HG03521 (cell line): ENCODE data around the gene RABGGTA.

Source experiments
- ATAC-seq: cut with Tn5 transposase; IDR thresholded peaks from one replicate; pipeline ENCODE4 v1.9.1; 2021; ENCODE audit warnings: mild to moderate bottlenecking, moderate library complexity; ENCODE audit not compliant: unreplicated experiment

Gene RABGGTA

GRCh38 chr14:24261969-24262327 lies 9.4 kb downstream of the RABGGTA start:
- no peak for ATAC-seq

DNA sequence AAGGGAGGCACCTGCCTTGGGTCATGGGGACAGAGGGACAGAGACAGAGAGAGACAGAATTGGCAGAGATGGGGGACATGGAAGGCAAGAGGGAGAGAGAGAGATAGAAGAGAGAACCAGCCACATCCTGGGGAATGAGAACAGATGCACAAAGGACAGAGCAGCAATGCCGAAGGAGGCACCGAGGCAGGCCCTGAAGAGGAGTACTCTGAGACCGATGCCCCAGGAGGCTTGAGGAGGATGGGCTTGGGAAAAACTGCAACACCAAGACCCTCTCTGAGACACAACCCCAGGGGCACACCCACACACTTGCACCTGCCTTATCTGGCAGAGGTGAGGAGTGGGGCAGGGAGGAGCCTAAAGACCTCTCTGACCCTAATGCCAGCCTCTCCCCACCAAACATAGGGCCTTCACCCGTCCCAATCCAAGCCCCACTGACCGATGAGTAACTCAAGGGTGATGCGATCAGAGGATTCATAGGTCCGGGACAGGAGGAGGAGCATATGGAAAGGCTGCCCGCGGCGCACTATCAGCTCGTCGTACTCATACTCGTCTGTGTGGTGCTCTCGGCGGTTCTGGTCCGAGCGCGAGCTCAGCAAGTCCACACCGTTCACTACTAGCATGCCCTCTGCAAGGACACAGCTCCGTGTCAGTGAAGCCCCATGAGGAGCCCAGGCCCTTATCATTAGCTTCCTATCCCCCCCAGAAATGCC lies 10.0 kb downstream of the RABGGTA start:
- ATAC-seq: no peak

- ATAC-seq: no peak
Measured at GRCh38 chr14:24260780-24261157, 10.6 kb downstream of the RABGGTA start.

- ATAC-seq: no peak
Measured at GRCh38 chr14:24260026-24260779, 11.2 kb downstream of the RABGGTA start.

DNA sequence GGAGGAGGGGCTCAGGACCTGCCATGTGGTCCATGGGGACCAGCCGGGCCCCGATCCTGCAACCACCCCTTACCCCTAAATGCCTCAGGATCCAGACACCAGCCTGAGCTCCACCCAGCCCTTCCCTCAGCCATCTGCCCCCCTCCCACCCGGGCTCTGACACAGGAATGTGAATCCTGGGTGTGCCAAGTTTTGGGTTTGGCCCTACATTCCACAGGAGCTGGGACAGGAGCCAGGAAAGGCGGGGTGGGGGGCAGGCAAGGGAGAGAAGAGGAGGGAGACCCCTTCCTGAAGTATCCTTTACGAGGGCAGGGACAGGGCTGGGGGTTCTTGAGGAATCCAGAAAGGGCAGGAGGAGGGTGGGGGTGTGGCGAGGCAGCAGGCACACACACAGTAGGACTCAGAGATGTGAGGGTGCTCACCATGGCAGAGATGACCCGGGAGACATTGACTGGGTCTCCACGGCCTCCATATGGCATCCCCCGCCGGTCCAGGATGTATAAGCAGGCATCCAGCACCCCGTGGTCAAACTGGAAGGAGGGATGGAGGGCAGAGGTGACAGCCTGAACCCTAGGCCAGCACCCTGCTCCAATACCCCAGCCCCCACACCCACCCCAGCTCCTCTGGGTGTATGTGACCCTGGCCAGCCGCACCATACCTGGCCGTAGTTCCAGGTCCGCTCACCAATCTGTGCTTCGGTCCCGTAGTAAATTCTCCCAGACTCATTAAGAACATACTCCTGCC lies 11.9 kb downstream of the RABGGTA start:
- ATAC-seq: no peak

DNA sequence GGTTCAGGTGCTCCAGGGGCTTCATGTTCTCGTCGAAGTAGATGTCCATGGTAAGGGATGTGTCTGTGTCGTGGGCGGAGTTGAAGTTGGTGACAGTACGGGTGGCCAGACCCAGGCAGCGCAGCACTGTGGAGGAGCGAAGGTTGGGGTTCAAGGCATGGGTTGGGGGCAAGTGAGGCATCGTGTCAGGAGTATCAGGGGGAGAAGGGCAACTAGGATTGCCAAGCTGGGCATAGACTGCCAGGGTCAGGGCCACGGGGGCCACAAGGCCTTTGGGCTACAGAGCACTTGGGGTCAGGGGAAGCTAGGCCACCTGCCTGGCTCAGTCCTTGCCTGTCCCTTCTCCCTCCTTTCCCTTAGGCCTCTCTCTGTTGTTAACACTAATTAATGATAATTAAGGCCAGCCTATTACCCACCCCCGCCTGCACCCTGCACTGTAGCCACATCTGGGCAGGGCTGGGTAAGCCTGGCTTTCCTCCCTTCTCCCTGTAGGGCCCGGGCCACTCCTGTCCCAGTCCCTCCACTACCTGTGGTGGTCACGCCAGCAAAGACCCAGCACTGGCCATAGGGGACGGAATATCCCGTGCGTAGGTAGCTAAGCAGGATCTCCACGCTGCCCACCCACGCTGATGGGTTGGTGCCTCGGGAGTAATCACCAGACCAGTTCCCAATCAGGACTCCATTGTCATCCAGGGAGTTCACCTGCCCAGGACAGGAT lies 12.7 kb downstream of the RABGGTA start:
- ATAC-seq: no peak

DNA sequence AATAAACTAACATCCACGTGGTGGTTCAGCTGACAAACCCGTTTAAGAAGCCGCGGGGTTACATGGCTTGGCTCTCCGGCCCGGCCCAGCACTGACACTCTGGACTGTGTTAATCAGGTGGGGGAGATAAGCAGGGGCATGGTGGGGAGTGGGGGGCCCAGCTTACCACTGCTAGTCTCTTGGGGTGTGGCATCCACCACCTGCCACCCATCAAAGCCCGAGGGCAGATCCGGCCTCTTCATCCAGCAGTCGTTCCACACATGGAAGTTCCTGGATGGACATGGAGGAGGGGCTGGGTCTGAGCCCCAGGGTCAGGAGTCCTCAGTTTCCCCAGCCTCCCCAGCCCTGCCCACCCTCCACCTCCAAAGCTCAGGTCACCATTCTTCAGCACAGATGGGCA lies 13.3 kb downstream of the RABGGTA start:
- no peak for ATAC-seq

DNA sequence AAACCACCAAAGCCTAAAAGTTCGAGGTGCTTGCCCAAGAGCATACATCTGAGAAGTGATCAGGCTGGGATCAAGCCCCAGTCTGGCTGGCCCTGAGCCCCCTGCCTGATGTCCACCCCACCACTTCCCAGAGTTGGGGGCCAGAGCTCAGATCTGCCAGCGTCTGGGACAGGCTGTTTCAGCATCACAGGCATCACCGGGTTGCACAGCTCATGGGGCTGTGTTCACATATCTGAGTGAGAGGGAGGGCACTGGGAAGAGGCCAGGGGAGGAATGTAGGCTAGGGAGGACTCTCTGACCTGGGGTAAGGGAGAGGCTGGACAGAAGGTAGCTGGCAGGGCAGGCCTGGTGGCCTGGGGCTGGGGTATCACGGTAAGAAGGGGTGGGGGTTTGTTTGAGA lies 14.4 kb downstream of the RABGGTA start:
- ATAC-seq: no peak

DNA sequence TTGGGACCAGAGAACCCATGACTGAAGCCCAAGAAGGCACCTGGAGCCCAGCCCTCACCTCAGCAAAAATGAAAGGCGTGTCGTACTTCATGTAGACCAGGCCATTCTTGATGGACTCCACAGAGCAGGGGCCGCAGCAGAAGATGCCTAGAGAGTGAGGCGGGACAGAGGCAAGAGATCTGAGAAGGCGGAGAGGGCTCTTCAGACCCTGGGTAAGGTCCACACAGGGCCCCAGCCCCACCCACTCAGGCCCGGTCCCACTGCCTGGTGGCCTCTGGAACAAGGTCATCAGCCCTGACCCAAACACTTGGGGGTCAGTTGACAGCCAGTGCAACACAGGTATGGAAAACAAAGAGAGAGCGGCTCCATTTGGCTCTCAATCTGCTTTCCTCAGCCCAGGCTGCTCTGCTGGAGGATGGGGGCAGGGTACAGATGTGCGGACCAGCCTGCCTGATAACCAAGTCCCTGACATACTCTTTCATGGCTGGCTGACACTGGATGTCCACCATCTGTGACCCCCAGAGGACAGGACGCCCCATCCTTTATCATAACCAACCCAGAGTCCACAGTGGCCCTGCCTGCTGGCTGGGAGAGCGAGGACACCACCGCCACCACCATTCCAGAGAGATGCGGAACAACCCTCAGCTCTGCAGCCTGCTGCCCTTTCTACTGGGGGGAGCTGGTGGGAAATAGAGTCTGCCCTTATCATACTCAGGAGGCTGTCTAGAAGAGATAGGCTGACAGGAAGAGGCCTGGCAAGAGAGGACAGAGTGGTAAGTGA lies 15.3 kb downstream of the RABGGTA start:
- ATAC-seq: no peak

- no peak for ATAC-seq
Measured at GRCh38 chr14:24255438-24255837, 16.0 kb downstream of the RABGGTA start.

DNA sequence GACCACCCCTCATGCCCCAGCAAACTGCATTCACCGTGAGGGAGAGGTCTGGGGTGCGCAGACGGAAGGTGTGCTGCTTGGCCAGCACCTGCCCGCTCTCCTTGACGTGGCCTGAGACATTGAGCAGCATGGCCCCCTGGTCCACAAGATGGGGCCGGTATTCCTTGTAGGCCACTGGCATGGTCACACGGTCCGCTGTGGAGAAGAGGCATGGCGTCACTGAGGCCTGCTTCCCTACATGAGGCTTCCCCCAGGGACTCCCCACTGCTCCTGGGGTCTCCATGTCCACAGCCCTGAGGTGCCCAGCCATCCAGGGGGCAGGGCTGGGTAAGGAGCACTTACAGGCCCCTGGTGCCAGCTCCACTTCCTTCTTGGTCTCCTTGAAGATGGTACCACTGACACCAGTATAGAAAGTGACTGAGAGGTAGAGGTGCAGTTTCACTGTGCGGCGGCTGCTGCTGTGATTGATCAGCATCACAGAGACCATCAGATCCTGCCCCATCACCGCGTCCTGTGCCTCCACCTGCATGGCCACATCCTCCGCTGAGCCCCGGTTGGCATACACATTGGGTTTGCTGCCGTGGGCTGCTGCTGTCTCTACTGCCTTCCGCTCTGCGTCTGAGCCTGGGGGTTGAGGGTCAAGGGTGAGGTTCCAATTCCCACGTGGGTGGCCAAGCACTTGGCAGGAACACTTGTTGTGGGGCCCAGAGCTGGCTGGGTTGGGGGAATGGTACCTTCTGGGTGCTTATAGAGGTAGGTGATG lies 16.6 kb downstream of the RABGGTA start:
- no peak for ATAC-seq

DNA sequence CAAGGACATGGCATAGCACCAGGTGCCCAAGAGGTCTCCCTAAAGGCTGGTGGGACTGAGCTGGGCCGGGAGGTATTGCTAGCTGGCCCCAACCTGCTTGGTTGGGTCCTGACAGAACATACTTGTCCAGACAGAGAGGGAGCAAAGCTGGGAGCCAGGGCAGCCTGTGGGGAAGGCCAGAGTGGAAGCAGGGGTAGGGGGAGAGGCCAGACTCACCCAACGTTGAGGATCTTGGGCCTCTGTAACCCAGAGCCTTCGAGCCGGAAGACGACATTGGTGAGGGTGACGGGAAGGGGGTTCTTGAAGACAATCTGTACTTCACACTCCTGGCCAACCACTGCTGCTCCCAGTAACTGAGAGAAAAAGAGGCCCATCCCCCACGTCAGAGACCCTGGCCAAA lies 17.5 kb downstream of the RABGGTA start:
- ATAC-seq: no peak

- ATAC-seq: no peak
Measured at GRCh38 chr14:24252289-24253124, 18.9 kb downstream of the RABGGTA start.

GRCh38 chr14:24251880-24252288 lies 19.5 kb downstream of the RABGGTA start:
- no peak for ATAC-seq

DNA sequence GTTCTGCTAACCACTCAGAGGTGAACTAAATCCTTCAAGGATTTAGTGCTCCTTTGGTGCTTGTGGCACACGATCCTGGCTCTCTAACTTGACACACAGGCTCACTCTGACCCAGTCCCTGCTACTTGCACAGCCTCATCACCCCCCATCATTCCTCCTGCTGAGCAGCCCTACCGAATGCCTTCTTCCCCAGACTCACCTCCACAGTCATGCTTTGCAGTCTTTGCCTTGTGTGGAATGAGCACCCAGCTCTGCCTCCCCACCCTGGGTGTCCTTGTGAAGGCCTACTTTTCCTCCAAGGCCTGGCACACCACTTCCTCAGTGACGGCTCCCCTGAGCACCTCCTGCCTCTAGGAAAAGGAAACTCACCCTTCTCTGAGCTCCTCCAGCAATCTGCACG lies 21.0 kb downstream of the RABGGTA start:
- ATAC-seq: no peak

DNA sequence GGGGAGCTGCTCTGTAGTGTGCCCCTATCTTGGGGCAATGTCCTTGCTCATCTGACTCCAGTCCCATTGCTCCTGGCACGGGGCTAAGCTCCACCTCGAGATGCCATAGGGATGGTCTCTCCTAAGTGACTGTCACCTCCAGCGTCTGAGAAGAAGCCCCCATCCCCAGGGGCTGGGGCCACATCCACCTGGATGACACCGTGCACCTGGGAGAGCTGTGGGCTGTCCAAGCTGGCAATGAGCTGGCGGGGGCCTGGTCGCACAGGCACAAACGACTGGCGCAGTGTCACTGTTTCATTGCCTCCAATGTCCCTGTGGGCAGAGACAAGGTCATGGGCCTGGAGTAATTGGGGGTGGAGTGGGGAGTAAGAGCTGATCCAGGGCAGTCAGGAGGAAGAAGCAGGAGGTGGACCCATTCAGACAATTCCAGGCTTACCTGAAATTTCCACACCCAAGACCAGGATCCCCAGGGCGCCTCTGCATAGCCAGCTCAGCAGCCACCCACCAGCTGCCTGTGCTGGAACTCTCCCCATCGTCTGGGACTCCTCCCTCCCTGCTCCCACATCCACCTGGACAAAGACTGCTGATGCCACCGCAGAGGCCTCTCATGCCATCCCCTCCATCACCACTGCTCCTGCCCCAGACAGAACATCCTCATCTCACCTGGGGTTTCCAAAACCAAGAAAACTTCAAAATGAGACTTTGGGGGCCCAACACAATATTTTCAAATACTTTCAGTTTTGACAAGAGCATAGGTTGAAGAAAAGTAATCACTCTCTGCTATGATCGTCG lies 22.0 kb downstream of the RABGGTA start:
- no peak for ATAC-seq

DNA sequence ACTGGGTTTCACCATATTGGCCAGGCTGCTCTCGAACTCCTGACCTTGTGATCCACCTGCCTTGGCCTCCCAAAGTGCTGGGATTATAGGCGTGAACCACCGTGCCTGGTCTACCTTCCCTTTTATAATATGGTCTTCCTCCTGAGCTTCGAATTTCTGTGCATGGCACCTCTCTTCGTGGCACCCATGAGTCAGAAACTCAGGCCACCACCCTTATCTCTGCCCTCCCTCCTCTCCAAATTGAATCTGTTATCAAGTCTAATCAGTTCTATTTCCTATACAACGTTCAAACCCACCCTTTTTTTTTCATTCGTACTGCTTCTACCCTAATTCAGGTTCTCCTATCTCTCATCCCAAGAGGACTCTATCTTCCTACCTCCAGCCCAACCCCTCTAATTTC lies 24.0 kb downstream of the RABGGTA start:
- no peak for ATAC-seq

- ATAC-seq: no peak
Measured at GRCh38 chr14:24246765-24247212, 24.6 kb downstream of the RABGGTA start.
